ENCODE measurements around the gene PBX2.
A peak's percentile ranks its signal among the peaks of the same experiment; 100 is the strongest.

PBX2 gene

GRCh38 chr6:32170294-32170693, 19.7 kb downstream of the PBX2 start:
- no peak for DNase-seq

- DNase-seq, result no peak
Measured at GRCh38 chr6:32168807-32169591, 21.0 kb downstream of the PBX2 start.

GRCh38 chr6:32168350-32168749, 21.7 kb downstream of the PBX2 start:
- DNase-seq, result no peak

- no peak for DNase-seq
Measured at GRCh38 chr6:32167761-32168262, 22.2 kb downstream of the PBX2 start.

- no peak for DNase-seq
Measured at GRCh38 chr6:32167154-32167760, 22.7 kb downstream of the PBX2 start.

- DNase-seq, result no peak
Measured at GRCh38 chr6:32166411-32167061, 23.5 kb downstream of the PBX2 start.

GRCh38 chr6:32164295-32164694, 25.7 kb downstream of the PBX2 start, which contains the start of gene EGFL8:
Gene EGFL8 (plus strand): TSS chr6:32164595. CDS start chr6:32166166, 1,571 bp downstream.
- no peak for DNase-seq

GRCh38 chr6:32163559-32164258, 26.3 kb downstream of the PBX2 start:
- DNase-seq, result no peak

GRCh38 chr6:32158052-32158451, 31.9 kb downstream of the PBX2 start:
- no peak for DNase-seq

GRCh38 chr6:32156891-32157290, 33.1 kb downstream of the PBX2 start:
- DNase-seq, result no peak

GRCh38 chr6:32154514-32155161, 35.4 kb downstream of the PBX2 start:
- DNase-seq, result peak; percentile 78

GRCh38 chr6:32153564-32154513, 36.2 kb downstream of the PBX2 start, which contains the start of gene PPT2:
Gene PPT2 (plus strand): TSS chr6:32154141. CDS start chr6:32154595, 454 bp downstream.
- peak; percentile 83 for DNase-seq

- DNase-seq, result no peak
Measured at GRCh38 chr6:32152769-32153563, 37.0 kb downstream of the PBX2 start.

- DNase-seq, result no peak
Measured at GRCh38 chr6:32151863-32152768, 37.9 kb downstream of the PBX2 start, which contains the start of gene PRRT1. Gene PRRT1 (minus strand): TSS chr6:32151939. CDS start chr6:32151827, 112 bp downstream.

- DNase-seq, result no peak
Measured at GRCh38 chr6:32151181-32151862, 38.7 kb downstream of the PBX2 start.

- DNase-seq, result no peak
Measured at GRCh38 chr6:32149932-32150870, 39.8 kb downstream of the PBX2 start.

GRCh38 chr6:32149092-32149755, 40.8 kb downstream of the PBX2 start:
- DNase-seq, result no peak
